SIG-M5 treated with dmso at 0.1 percent for 504 hours (cell line): ENCODE data around the gene SCFD2.
"Not testable (repeated sequence)": the region's sequence is repeated elsewhere in the genome, so short reads cannot be mapped to it uniquely, and the experiment has no call there.

Experiments
- DNase-seq: peaks from one replicate; lab custom pipeline; 2025; ENCODE audit not compliant: unreplicated experiment; lab: John Stamatoyannopoulos, UW

SCFD2 gene

DNA sequence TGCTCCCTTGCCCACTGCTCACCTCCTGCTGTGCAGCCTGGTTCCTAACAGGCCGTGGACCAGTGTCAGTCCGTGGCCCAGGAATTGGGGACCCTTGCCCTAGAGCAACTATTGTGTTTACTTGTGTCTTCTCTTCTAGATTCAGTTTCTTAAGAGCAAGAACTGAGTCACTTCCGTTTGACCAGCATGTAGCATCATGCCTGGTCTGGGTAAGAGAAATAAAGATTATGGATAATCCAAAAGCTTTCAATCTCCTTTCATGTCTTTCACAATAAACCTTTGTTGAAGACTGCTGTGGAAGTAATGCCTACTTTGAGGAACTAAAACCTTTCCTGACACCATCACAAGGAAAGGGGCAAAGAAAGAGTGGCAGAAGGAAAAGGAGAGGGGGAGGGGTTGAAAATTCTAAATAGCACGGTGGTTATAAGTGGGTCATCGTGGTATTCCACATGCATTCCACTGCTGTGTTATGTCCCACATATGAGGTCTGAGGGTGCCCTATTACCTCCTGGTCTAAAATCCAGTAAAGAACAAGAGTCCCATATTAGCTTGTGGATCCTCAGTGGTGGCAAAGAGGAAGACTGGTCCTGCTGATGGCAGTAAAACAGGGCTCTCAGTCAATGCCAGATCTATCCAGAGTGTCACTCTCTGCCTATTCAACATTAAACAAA lies 370.4 kb downstream of the SCFD2 start:
- DNase-seq = no peak

DNA sequence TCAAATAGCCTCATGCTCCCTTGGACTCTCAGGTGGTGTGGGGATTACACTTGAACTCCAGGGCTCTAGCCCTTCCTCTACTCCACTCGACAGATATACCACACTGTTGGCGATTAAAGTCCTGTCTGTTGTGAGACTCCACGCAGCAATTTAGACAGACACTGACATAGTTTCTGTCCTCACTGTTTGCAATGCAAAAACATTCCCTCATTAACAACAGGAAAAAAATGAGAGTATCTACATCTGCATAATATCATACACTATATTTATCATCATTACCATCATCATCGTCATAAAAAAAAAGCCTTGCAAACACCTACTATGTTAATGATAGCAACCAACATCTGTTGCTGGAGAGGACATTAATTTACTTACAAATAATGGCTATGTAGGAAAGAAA lies 371.3 kb downstream of the SCFD2 start:
- no peak for DNase-seq

GRCh38 chr4:52993771-52994170 lies 372.1 kb downstream of the SCFD2 start:
- no peak for DNase-seq

DNA sequence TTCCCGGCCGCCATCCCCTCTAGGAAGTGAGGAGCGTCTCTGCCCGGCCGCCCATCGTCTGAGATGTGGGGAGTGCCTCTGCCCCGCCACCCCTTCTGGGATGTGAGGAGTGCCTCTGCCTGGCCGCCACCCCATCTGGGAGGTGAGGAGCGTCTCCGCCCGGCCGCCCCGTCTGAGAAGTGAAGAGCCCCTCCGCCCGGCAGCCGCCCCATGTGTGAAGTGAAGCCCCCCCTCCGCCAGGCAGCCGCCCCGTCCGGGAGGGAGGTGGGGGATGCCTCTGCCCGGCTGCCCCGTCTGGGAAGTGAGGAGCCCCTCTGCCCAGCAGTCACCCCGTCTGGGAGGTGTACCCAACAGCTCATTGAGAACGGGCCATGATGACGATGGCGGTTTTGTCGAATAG lies 373.3 kb downstream of the SCFD2 start:
- DNase-seq = not testable (repeated sequence)

GRCh38 chr4:52991472-52991871 lies 374.4 kb downstream of the SCFD2 start:
- peak; percentile 11 for DNase-seq

GRCh38 chr4:52990706-52991105 lies 375.2 kb downstream of the SCFD2 start:
- DNase-seq = no peak

DNA sequence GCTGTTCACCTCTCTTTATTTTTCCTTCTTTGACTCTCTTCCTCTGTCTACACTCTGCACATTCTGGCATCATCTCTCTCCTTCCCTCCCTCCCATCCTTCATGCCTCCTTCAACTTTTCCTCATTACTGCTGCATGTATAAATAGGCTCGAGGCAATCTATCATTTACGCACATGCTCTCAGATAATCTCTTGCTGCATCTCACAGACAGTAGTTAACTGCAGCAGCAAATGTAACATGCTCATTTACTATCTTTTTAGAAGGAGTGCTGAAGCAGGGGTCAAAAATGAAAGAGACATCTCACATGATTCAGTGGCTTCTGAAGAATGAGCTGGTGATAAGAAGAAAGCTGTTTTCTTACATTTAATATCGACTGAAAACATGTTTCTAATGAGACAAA lies 376.0 kb downstream of the SCFD2 start:
- no peak for DNase-seq

DNA sequence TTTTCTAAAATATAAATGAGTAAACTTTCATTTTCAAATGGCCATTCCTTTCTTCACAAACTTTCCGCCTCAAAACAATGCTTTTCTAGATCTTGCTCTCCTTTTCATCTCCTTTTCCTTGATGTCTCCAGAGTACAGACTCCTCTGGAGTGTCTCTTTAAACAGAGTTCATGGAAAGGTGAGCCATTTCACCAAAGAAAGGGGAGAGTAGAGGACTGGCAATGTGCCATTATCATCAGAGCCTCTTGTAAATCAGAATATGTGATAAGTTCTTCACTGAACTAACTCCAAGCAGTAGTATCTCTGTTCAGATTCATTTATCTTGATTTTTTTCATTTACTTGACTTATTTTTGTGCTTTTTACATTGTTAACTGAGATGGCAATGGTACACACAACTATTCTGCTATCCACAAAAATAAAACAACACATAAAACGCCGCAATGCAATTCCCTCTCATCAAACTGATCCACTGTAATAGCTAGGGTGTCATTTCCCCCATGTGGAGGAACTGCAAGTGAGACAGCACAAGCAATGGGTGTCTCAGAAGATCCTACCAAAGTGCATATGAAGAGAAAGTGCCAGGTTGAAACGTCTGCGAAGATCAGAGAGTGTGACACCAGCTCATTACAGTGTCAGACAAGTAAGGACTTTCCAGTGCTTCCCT lies 378.3 kb downstream of the SCFD2 start:
- no peak for DNase-seq

DNA sequence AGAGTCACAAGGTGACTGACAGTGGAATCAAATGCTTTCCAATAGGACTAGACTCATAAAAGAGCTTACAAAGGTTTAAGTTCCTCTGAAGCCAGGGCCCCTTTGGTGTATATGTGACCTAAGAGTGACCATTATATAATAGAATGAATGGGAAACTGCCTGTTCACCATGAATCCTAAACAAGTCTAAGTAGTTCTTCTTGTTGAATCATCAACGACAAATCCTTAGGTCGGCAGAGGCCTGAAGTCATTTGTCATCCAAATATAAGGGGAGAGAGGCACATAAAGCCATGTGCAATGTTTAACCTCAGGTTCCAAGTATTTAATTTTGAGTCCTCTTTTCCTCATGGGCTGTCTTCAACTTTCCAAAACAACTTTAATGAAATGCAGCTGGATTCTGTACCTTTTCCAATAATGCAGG lies 381.4 kb downstream of the SCFD2 start:
- DNase-seq = no peak

- peak; percentile 66 for DNase-seq
Observed at GRCh38 chr4:52983563-52984303, 382.1 kb downstream of the SCFD2 start.

GRCh38 chr4:52982946-52983340 lies 382.9 kb downstream of the SCFD2 start:
- DNase-seq = no peak

DNA sequence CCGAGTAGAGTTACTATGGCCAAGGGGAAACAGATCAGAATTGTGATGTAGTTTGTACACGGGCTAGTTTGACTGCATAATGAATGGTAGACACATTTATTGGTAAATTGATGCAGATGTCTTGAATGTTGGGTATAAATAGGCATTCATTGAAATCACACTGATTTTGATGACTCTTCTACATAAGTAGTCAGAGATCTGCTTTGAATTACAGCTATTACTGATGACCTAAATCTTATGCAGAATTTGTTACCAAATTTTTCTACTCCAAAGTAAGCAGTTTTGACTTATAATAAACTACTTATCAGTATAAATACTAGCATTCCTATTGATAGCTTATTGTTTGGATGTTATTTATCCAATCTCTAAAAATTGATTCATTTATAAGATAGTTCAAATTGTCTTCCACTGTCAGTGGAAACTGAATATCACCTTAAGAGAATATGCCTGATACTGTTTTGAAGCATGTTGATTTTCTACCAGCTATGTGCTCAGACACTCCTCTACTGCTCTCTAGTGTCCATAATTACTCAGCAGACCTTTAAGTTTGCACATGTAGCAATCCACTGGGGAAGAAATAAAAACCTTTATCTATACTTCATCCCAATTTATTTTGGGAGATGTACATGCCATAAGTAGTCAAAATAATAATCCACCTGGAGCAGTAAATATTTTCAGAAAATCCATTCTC lies 383.5 kb downstream of the SCFD2 start:
- peak; percentile 19 for DNase-seq

DNA sequence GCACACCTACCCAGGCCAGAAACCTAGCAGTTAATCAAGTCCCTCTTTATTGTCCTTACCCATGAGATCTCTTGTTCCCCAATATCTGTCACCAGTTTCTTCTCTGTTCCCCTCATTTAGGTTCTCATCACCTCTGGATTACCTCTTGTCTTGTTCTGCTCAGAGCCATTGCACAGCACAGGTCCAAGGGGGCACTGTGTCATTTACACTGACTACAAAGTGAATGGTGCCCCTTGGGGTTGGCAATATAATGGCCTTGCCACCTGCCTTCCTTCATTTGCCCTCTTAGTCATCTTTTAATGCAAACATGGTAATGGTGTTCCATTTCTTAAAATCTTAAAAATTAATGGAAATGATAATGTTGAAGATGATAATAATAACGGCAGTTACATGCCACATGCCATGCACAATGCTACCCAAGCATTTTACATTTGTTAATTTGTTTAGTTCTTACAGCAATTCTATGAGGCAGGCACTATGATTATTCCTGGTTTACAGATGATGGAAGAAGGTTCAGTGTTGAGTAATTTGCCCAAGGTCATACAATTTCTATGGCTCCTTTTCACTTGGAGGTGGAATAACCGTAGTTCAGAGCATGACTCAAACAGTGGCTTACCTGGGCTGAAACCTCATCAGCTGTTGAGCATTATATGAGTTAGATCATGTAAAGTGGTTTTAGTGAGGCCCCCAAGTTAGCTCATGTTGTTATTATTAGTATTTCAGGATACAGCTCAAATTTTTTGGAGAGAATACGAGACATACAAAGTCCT lies 385.9 kb downstream of the SCFD2 start:
- no peak for DNase-seq

DNA sequence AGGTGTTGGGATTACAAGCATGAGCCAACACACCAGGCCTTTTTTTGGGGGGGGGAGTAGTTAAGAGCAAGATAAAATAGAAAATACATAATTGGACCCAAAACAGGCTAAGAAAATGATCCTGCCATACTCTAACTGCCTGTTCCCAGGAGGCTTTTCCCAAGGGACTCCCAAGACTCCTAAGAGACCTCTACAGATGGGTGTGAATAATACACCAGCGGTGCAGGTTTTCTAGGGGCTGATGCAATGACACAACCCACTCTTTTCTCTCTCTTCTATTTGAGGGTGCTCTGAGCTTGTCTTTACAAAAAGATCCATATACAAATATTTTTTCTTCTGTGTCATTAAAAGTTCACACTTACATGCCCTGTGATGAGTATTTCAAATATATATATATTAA lies 386.8 kb downstream of the SCFD2 start:
- no peak for DNase-seq

- no peak for DNase-seq
Observed at GRCh38 chr4:52977252-52977651, 388.6 kb downstream of the SCFD2 start.

DNA sequence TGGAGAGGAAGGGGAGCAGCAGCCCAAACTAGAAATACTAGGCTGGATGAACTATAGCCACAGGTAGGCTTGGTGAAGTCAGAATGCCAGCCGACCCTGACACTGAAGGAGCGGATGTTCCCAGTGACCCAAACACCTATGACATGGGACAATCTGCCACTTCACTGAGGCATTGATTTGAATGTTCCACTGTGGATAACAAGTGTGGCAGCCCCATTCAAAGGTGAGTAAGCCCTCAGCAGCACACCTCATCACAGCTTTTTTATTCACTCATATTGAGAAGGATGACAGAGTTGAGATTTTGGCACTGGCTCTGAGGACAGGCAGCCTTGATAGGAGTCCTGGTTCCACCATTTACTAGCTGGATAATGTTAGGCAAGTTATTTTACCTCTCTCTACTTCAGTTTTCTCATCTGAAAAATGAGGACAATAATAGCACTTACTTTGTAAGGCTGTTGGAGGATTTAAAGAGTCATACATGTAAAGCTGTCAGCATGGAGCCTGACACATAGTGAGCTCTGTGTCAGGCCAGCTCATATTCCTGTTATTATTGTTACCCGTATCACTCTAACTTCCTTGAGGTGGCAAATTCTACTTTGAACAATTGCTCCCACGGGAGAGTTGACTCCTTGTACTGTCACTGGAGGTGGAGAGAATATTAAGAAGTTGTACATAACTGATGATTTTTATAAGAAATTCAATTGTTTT lies 389.2 kb downstream of the SCFD2 start:
- no peak for DNase-seq

- no peak for DNase-seq
Observed at GRCh38 chr4:52968691-52969090, 397.2 kb downstream of the SCFD2 start.

GRCh38 chr4:52968241-52968640 lies 397.6 kb downstream of the SCFD2 start:
- DNase-seq = no peak

- no peak for DNase-seq
Observed at GRCh38 chr4:52966781-52967180, 399.1 kb downstream of the SCFD2 start.

- DNase-seq = no peak
Observed at GRCh38 chr4:52966172-52966571, 399.7 kb downstream of the SCFD2 start.
